ENCODE results near the gene ZDHHC8.

GRCh38 chr22:20128619-20128901 is 3.0 kb upstream of the ZDHHC8 start:
- TF ChIP-seq CTCF (optimal IDR thresholded peaks at IDR 0.05 in 1 of 3, IDR thresholded peaks at IDR 0.05 in 1 of 3, conservative IDR thresholded peaks at IDR 0.05 in 1 of 3; ENCODE audit: extremely low read depth in 1 of 3, insufficient read depth in 2 of 3, low read length in 3 of 3) (no peak), EZH2 (IDR thresholded peaks at IDR 0.05; ENCODE audit: low read length) (no peak)
